Astrocyte (in vitro differentiated cells and primary cell): ENCODE measurements around the gene SYCE3. TPM values are rescaled to one million over a fixed set of nuclear protein-coding genes. Genes with fewer than 3 reads are reported as not detected.

Experiments used
- DNase-seq: peaks from one replicate; pipeline ENCODE4 v3.0.0-alpha.2; 2010; ENCODE audit warnings: low read depth
- FAIRE-seq: peaks from 2 replicates; lab custom pipeline; 2011; peaks lifted over from hg19 to GRCh38; lab: Jason Lieb, UNC
- H2AFZ ChIP-seq: 2 replicates; pipeline ENCODE4 v1.6.0; 2012; ENCODE audit warnings: low read depth, low read length, inconsistent platforms
- H3K27ac ChIP-seq: 2 replicates; pipeline ENCODE4 v1.5.1; 2011; ENCODE audit warnings: low read depth, low read length, inconsistent platforms
- H3K27me3 ChIP-seq: 2 replicates; pipeline ENCODE4 v1.6.0; 2011; ENCODE audit warnings: low read length, inconsistent platforms; ENCODE audit not compliant: insufficient read depth
- H3K36me3 ChIP-seq: 2 replicates; pipeline ENCODE4 v1.5.1; 2011; ENCODE audit warnings: low read length, inconsistent platforms; ENCODE audit not compliant: insufficient read depth
- H3K4me1 ChIP-seq: 2 replicates; pipeline ENCODE4 v1.5.1; 2011; ENCODE audit warnings: low read length, inconsistent platforms; ENCODE audit not compliant: insufficient read depth
- H3K4me2 ChIP-seq: 2 replicates; pipeline ENCODE4 v1.6.0; 2012; ENCODE audit warnings: low read length, inconsistent platforms
- H3K4me3 ChIP-seq: 2 replicates; pipeline ENCODE4 v1.5.1; 2011; ENCODE audit warnings: low read depth, mild to moderate bottlenecking, low read length, inconsistent platforms; ENCODE audit not compliant: insufficient read depth
- H3K79me2 ChIP-seq: 2 replicates; pipeline ENCODE4 v1.6.0; 2012; ENCODE audit warnings: mild to moderate bottlenecking, low read length, inconsistent platforms; ENCODE audit not compliant: insufficient read depth
- H3K9ac ChIP-seq: 2 replicates; pipeline ENCODE4 v1.6.0; 2012; ENCODE audit warnings: mild to moderate bottlenecking, low read length, inconsistent platforms
- H3K9me3 ChIP-seq: 2 replicates; pipeline ENCODE4 v1.5.1; 2012; ENCODE audit warnings: low read depth, mild to moderate bottlenecking, low read length, inconsistent platforms; ENCODE audit not compliant: insufficient read depth
- H4K20me1 ChIP-seq: 2 replicates; pipeline ENCODE4 v1.6.0; 2012; ENCODE audit warnings: low read length, inconsistent platforms; ENCODE audit not compliant: insufficient read depth
- H3K27ac Mint-ChIP-seq: one replicate; pipeline ENCODE4 v1.8.0; 2021; ENCODE audit warnings: mild to moderate bottlenecking, mixed read lengths; ENCODE audit not compliant: unreplicated experiment
- H3K27me3 Mint-ChIP-seq: one replicate; pipeline ENCODE4 v1.8.0; 2021; ENCODE audit warnings: low read depth, mixed read lengths; ENCODE audit not compliant: unreplicated experiment
- H3K36me3 Mint-ChIP-seq: one replicate; pipeline ENCODE4 v1.8.0; 2021; ENCODE audit warnings: low read depth, mixed read lengths; ENCODE audit not compliant: unreplicated experiment
- H3K4me1 Mint-ChIP-seq: one replicate; pipeline ENCODE4 v1.8.0; 2021; ENCODE audit warnings: low read depth, mixed read lengths; ENCODE audit not compliant: unreplicated experiment
- H3K4me3 Mint-ChIP-seq: one replicate; pipeline ENCODE4 v1.8.0; 2021; ENCODE audit warnings: mild to moderate bottlenecking, moderate library complexity, mixed read lengths; ENCODE audit not compliant: unreplicated experiment
- H3K9me3 Mint-ChIP-seq: one replicate; pipeline ENCODE4 v1.8.0; 2021; ENCODE audit warnings: mild to moderate bottlenecking, mixed read lengths; ENCODE audit not compliant: unreplicated experiment
- CTCF ChIP-seq: IDR thresholded peaks from 2 replicates; pipeline ENCODE4 v1.5.1; 2011; ENCODE audit warnings: low read depth, mild to moderate bottlenecking, inconsistent platforms, low read length, moderate library complexity; ENCODE audit not compliant: insufficient read depth
- EZH2 ChIP-seq: IDR thresholded peaks from 2 replicates; pipeline ENCODE4 v1.6.1; 2012; ENCODE audit warnings: mild to moderate bottlenecking, low read length, inconsistent platforms; ENCODE audit not compliant: insufficient read depth
- total RNA-seq: library from RNA; stranded (reverse); gene quantifications from 2 replicates; pipeline ENCODE4 v1.2.1, GENCODE V29; 2021

Gene SYCE3
- total RNA-seq, 1 donor from 2014 or later: not detected

- H3K4me1 Mint-ChIP-seq: no peaks in the 10 kb centered on the region
- no peak overlapping the region for H3K4me2 ChIP-seq
- H3K4me3 Mint-ChIP-seq: no peak overlapping the region
- H3K27me3 ChIP-seq: no peaks in the 10 kb centered on the region
- no peaks in the 10 kb centered on the region for H3K36me3 Mint-ChIP-seq
- no peak overlapping the region for H2AFZ ChIP-seq
- peaks cover 4% of the 10 kb centered on the region for H3K36me3 ChIP-seq
- H3K4me1 ChIP-seq: peaks cover 6% of the 10 kb centered on the region
- no peaks in the 10 kb centered on the region for H3K9me3 ChIP-seq
- no peak overlapping the region for H3K9ac ChIP-seq
- H3K27ac ChIP-seq: no peak overlapping the region
- peaks cover 30% of the 10 kb centered on the region for H3K79me2 ChIP-seq
- no peaks in the 10 kb centered on the region for H3K9me3 Mint-ChIP-seq
- no peaks in the 10 kb centered on the region for H3K27me3 Mint-ChIP-seq
- TF ChIP-seq CTCF: no peak
- no peak for TF ChIP-seq EZH2
- DNase-seq (no peak), FAIRE-seq (no peak)
- no peak overlapping the region for H3K27ac Mint-ChIP-seq
- peaks cover 26% of the 10 kb centered on the region for H4K20me1 ChIP-seq
- H3K4me3 ChIP-seq: no peak overlapping the region
These were observed 59.1 kb downstream of the SYCE3 start for GRCh38 chr22:50503475-50504145.

DNA sequence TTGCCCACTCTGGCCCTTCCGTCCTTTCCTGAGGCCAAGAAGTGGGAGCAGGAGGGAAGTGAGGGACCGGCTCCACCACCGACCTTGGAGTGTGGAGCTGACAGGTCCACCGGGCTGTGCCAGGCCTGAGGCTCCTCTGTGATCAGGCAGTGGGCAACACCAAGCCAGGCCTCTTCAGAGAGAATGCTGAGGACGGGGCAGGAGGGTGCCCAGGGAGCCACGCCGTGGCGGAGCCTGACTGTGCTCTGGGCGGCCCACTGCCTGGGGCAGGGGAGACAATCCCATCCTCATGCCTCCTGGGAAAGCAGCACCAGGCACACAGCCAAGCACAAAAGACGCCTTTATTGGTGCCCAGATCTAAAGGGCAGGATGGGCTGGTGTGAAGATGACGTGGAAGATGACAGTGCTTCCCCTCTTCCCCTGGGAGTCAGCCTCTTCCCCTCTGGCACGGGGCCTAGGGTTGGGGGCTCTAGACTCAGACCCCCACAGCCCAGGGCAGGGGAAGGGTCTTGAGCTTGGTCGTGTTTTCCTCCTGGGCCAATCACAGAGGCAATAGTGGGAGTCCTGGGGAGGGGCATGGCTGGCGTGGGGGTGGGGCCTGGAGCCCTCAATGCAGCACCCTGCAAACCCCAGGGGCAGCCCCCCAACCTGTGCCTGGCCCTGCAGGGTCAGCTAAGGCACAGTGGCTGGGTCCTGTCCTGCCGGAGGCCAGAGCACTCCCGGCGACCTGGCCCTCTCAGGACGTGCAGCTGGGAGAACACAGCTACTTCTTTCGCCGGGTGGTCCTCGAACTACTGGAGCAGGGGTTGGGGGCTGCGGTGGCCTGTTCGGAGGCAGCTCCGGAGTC lies 59.9 kb downstream of the SYCE3 start:
- no peaks in the 10 kb centered on the region for H3K9me3 ChIP-seq
- DNase-seq (no peak), FAIRE-seq (no peak)
- H3K79me2 ChIP-seq: peaks cover 28% of the 10 kb centered on the region
- no peak overlapping the region for H3K27ac Mint-ChIP-seq
- peaks cover 4% of the 10 kb centered on the region for H3K4me1 ChIP-seq
- no peak overlapping the region for H2AFZ ChIP-seq
- no peaks in the 10 kb centered on the region for H3K9me3 Mint-ChIP-seq
- H4K20me1 ChIP-seq: peaks cover 26% of the 10 kb centered on the region
- no peak overlapping the region for H3K4me2 ChIP-seq
- no peak overlapping the region for H3K9ac ChIP-seq
- H3K4me3 ChIP-seq: no peak overlapping the region
- H3K4me3 Mint-ChIP-seq: no peak overlapping the region
- H3K36me3 Mint-ChIP-seq: no peaks in the 10 kb centered on the region
- peaks cover 4% of the 10 kb centered on the region for H3K36me3 ChIP-seq
- H3K4me1 Mint-ChIP-seq: no peaks in the 10 kb centered on the region
- TF ChIP-seq CTCF (no peak), EZH2 (no peak)
- H3K27ac ChIP-seq: no peak overlapping the region
- no peaks in the 10 kb centered on the region for H3K27me3 Mint-ChIP-seq
- H3K27me3 ChIP-seq: no peaks in the 10 kb centered on the region
